HG03095 (cell line): Measurements from ENCODE around the gene TLX2.

Experiments used
- ATAC-seq: cut with Tn5 transposase; IDR thresholded peaks from one replicate; pipeline ENCODE4 v1.9.1; 2021; ENCODE audit warnings: moderate library complexity; ENCODE audit not compliant: unreplicated experiment

TLX2 gene

GRCh38 chr2:74511104-74511989 lies 2.9 kb upstream of the TLX2 start:
- no peak for ATAC-seq

- ATAC-seq, result no peak
Observed at GRCh38 chr2:74512744-74513604, 1.3 kb upstream of the TLX2 start.

- no peak for ATAC-seq
Observed at GRCh38 chr2:74513605-74514367, 464 bp upstream of the TLX2 start.

GRCh38 chr2:74515271-74515980 lies 1.2 kb downstream of the TLX2 start:
- ATAC-seq, result no peak

- no peak for ATAC-seq
Observed at GRCh38 chr2:74515981-74516633, 1.9 kb downstream of the TLX2 start.

- ATAC-seq, result no peak
Observed at GRCh38 chr2:74516650-74517049, 2.4 kb downstream of the TLX2 start.

- no peak for ATAC-seq
Observed at GRCh38 chr2:74522516-74522915, 8.3 kb downstream of the TLX2 start.

DNA sequence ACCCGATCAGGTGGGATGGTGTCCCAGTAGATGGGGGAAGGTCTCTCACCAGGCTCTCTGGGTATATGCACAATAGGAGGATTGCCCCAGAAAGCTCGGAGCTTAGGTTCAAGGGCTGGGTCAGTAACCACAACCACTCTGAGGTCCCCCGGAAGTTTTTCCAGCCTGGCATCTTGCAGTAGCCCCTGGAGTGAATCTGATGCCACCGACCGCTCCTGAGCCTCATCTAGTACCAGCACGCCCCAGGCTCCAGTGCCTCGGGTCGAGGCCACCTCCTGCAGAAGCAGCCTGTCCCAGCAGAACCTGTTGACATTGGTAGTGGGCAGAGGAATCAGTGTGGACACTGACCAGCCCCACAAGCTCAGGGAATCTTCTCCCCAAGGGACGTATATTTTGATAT lies 9.8 kb downstream of the TLX2 start:
- no peak for ATAC-seq

DNA sequence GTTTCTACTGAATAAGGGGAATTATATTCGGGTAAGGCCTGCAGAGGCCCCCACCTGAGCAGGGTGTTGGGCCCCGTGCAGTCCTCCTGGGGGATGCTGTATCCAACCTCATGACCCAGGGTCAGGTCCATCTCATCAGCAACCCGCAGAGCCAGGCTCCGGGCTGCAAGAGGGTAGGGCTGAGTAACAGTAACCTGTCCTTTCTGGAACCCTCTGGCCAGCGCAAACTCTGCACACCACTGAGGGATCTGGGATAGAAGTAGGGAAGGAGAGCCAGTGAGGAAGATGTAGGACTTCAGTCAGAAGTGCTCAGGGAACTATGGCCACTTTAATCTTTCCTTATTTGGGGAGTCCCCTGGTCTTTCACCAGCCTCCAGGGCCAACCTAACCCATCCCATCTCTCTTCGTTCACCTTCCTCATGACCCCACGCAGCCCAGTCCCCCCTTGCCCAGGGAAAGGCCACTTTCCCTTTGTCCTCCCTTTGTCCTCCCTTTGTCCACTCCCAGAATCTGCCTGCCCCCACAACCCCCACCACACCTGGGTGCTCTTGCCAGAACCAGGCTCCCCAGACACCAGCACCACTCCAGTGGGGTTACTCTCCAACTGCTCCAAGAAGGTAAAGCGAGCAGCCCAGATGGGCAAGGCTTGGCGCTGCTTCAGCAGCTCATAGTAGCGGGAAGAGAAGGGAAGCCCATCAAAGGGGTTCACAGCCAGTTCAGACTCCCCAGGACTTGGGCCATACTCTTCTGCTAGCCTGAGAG lies 10.9 kb downstream of the TLX2 start:
- no peak for ATAC-seq

DNA sequence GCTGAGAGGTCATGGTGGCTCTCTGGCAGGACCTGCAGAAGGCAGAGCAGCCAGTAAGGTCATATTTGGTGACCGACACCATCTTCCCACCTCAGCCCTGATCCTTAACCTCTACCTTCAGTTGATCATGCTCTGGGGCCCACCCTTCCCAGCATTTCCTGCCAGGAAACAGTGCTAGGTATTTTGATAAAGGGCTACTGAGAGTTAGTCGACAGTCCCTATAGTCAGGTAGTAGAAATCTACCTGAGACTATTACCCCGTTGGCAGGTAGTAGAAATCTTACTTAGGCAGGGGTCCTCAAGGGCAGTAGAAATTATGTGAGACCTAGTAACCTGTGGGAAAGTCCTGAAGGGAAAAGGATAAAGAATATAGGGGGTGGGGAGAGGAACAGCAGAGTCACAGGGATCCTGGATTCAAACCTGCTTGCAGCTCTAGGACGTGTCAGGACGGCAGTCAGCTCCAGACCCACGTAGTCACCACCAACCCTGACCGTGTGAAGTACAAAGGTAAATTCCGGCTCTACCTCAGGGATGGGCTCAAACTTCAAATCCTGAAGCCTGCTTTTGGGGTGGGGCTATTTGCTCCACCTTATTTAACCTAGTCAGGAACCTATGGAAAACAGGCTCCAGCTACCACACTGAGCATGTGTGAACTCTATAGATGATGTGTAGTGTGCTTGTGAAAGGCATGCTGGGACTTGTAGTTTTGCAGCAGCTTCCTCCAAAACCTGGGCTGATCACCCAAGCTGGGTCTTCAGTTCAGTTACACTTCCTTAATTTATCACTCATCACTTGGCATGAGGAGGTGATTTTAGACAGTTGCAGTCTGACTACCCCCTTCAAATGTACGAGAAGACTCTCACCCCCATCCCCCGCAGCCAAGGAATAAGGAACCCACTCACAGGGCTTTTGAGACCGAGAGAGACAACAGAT lies 11.7 kb downstream of the TLX2 start, which contains the start of gene DQX1:
TSS of gene DQX1 (minus strand) at position 515 of the 932 bp plus-strand sequence. CDS start at position 13, 502 bp downstream.
- no peak for ATAC-seq

DNA sequence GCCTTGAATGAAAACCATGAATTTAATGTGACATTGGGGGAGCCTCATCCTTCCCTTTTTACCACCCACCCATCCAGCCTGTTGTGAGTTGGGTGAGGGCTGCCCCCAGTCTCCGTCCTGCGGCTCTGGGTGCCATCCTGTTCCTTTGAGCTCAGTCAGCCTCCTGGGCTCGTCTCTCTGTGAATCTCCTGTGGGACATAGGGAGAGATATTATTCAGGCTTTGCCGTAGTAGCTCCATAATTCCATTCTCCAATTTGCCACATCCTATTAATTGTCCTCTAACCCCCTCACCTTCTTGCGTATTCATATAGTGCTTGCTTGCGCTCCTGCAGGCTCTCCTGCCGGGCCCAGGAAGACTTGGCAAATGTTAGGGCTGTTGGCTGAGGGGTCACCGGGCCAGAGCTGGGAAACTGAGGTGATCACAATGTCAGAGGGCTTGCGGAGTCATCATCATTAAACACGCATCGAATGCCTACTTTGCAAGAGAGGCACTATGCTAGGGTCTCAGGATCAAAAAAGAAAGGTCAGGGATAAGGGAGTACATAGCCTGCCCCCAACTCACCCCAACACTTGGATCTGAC lies 12.5 kb downstream of the TLX2 start:
- no peak for ATAC-seq

DNA sequence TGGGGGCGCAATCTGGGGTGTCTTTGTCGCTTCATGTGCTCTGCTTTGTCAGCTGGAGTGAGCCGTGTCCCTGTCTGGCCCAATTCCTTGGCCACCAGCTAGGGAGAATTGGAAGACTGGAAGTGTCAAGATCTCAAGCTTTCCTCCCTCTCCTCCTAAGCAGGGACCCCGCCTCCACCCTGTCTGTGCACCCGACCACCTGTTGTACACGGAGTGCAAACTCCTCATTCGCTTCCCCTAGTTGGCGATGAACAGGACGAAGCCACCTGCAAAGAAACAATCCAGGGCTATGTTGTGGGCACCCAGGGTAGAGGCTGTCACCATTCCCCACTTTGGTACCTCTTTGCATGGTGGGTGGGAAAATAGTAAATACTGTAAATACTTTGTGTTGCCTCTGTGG lies 13.5 kb downstream of the TLX2 start:
- ATAC-seq, result no peak

- no peak for ATAC-seq
Observed at GRCh38 chr2:74528600-74529356, 14.5 kb downstream of the TLX2 start.

GRCh38 chr2:74529357-74530238 lies 15.3 kb downstream of the TLX2 start, which contains the start of the genes AUP1 and HTRA2:
TSS of gene AUP1 (minus strand) at chr2:74529706. CDS start at chr2:74529629, 77 bp downstream.
TSS of gene HTRA2 (plus strand) at chr2:74529933. CDS start at chr2:74530007, 74 bp downstream.
- ATAC-seq, result peak; percentile 74

DNA sequence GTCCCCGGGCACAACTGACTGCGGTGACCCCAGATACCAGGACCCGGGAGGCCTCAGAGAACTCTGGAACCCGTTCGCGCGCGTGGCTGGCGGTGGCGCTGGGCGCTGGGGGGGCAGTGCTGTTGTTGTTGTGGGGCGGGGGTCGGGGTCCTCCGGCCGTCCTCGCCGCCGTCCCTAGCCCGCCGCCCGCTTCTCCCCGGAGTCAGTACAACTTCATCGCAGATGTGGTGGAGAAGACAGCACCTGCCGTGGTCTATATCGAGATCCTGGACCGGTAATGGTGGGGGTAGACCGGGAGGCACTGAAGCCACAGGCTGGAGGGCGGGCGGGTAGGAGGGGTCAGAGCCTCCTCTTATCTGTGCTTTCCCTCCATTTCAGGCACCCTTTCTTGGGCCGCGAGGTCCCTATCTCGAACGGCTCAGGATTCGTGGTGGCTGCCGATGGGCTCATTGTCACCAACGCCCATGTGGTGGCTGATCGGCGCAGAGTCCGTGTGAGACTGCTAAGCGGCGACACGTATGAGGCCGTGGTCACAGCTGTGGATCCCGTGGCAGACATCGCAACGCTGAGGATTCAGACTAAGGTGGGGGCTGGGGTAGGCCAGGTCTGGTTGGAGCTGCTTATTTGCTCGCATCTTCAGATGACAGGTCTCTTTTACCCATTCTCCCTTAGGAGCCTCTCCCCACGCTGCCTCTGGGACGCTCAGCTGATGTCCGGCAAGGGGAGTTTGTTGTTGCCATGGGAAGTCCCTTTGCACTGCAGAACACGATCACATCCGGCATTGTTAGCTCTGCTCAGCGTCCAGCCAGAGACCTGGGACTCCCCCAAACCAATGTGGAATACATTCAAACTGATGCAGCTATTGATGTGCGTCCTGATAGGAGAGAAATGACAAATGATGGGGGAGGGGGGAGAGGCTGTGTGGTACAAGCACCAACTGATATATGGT lies 16.3 kb downstream of the TLX2 start:
- peak; percentile 32 for ATAC-seq
